Measurements from ENCODE around the gene NPW. TPM values are rescaled to one million over a fixed set of nuclear protein-coding genes. Genes with fewer than 3 reads are reported as not detected.

Gene NPW
- total RNA-seq, 1 donor from 2014 or later, result 0.46 TPM

- no peak for TF ChIP-seq CTCF (conservative IDR thresholded peaks at IDR 0.05; ENCODE audit: low read depth, low read length)
- peak overlapping the region; percentile 77 for H3K4me3 ChIP-seq (ENCODE audit: low read depth, low read length)
- DNase-seq (ENCODE audit: low read depth), result no peak
Observed at GRCh38 chr16:1985466-1986150, 34.0 kb upstream of the NPW start.

- H3K4me3 ChIP-seq (ENCODE audit: low read depth, low read length), result no peak overlapping the region
- no peak for TF ChIP-seq CTCF (conservative IDR thresholded peaks at IDR 0.05; ENCODE audit: low read depth, low read length)
- no peak for DNase-seq (ENCODE audit: low read depth)
Observed at GRCh38 chr16:1987198-1987597, 32.4 kb upstream of the NPW start.

- no peak for DNase-seq (ENCODE audit: low read depth)
- peak within 1 kb of the TSS; percentile 40 for H3K4me3 ChIP-seq (ENCODE audit: low read depth, low read length)
- TF ChIP-seq CTCF (conservative IDR thresholded peaks at IDR 0.05; ENCODE audit: low read depth, low read length), result no peak
Observed at GRCh38 chr16:1989209-1990100, 30.1 kb upstream of the NPW start, which contains the start of gene SYNGR3. Gene SYNGR3 (plus strand): TSS chr16:1989970. CDS start chr16:1990103, 133 bp downstream.

GRCh38 chr16:1990101-1990350, 29.6 kb upstream of the NPW start:
- no peak for DNase-seq (ENCODE audit: low read depth)
- no peak overlapping the region for H3K4me3 ChIP-seq (ENCODE audit: low read depth, low read length)
- TF ChIP-seq CTCF (conservative IDR thresholded peaks at IDR 0.05; ENCODE audit: low read depth, low read length), result no peak

- TF ChIP-seq CTCF (conservative IDR thresholded peaks at IDR 0.05; ENCODE audit: low read depth, low read length), result no peak
- peak overlapping the region; percentile 40 for H3K4me3 ChIP-seq (ENCODE audit: low read depth, low read length)
- DNase-seq (ENCODE audit: low read depth), result no peak
Observed at GRCh38 chr16:1990351-1991134, 29.0 kb upstream of the NPW start.

- no peak overlapping the region for H3K4me3 ChIP-seq (ENCODE audit: low read depth, low read length)
- DNase-seq (ENCODE audit: low read depth), result no peak
- no peak for TF ChIP-seq CTCF (conservative IDR thresholded peaks at IDR 0.05; ENCODE audit: low read depth, low read length)
Observed at GRCh38 chr16:1991135-1991551, 28.4 kb upstream of the NPW start.

Data from epithelial cell of proximal tubule (primary cell).